Measurements from ENCODE around the gene CCDC190. TPM values are rescaled to one million over a fixed set of nuclear protein-coding genes. Genes with fewer than 3 reads are reported as not detected.

Gene CCDC190
- polyA plus RNA-seq, 1 of the 3 experiments (the other 2 are of a cell fraction), result 0.21 TPM

- TF ChIP-seq, protein P1, sequence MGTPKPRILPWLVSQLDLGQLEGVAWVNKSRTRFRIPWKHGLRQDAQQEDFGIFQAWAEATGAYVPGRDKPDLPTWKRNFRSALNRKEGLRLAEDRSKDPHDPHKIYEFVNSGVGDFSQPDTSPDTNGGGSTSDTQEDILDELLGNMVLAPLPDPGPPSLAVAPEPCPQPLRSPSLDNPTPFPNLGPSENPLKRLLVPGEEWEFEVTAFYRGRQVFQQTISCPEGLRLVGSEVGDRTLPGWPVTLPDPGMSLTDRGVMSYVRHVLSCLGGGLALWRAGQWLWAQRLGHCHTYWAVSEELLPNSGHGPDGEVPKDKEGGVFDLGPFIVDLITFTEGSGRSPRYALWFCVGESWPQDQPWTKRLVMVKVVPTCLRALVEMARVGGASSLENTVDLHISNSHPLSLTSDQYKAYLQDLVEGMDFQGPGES (IDR thresholded peaks at IDR 0.05; ENCODE audit: low read depth, low read length), result no peak
- TF ChIP-seq MAX (IDR thresholded peaks at IDR 0.05; ENCODE audit: low read depth), result no peak
- no peak for TF ChIP-seq EZH2phosphoT487 (IDR thresholded peaks at IDR 0.05; ENCODE audit: borderline replicate concordance, low read depth)
- peak; percentile 87 for TF ChIP-seq CHD2 (IDR thresholded peaks at IDR 0.05; ENCODE audit: low read length, partially characterized antibody)
- no peak for TF ChIP-seq MEF2A (IDR thresholded peaks at IDR 0.05; ENCODE audit: borderline replicate concordance, low read depth)
- peak; percentile 21; the same call in 1 of the 2 replicates for TF ChIP-seq NFIC (IDR thresholded peaks at IDR 0.05; ENCODE audit: borderline replicate concordance)
- TF ChIP-seq TAF1 (IDR thresholded peaks at IDR 0.05; ENCODE audit: borderline replicate concordance, low read depth, low read length), result no peak
- no peak for TF ChIP-seq USF2 (IDR thresholded peaks at IDR 0.05; ENCODE audit: borderline replicate concordance, low read depth, low read length)
- TF ChIP-seq FOXM1 (IDR thresholded peaks at IDR 0.05; ENCODE audit: low read depth), result no peak
- TF ChIP-seq CTCF (IDR thresholded peaks at IDR 0.05), result no peak
- TF ChIP-seq SIN3A (IDR thresholded peaks at IDR 0.05; ENCODE audit: borderline replicate concordance, low read depth, low read length), result no peak
- TF ChIP-seq SMC3 (IDR thresholded peaks at IDR 0.05; ENCODE audit: low read depth, low read length), result peak; percentile 13; the same call in 1 of the 2 replicates
- no peak for TF ChIP-seq USF1 (IDR thresholded peaks at IDR 0.05; ENCODE audit: borderline replicate concordance, low read depth)
- TF ChIP-seq ZBTB33 (IDR thresholded peaks at IDR 0.05; ENCODE audit: borderline replicate concordance, low read depth), result no peak
- no peak for TF ChIP-seq NRF1 (IDR thresholded peaks at IDR 0.05; ENCODE audit: low read depth, low read length)
- TF ChIP-seq PBX3 (IDR thresholded peaks at IDR 0.05), result peak; percentile 40; the same call in 1 of the 2 replicates
- peak; percentile 51 to 100; a peak in 3 of 4 replicates for TF ChIP-seq EP300 (IDR thresholded peaks at IDR 0.05; ENCODE audit: borderline replicate concordance in 1 of 2, low read depth in 1 of 2, low read length in 1 of 2)
- no peak for TF ChIP-seq YY1 (IDR thresholded peaks at IDR 0.05; ENCODE audit: low read depth)
- peak; percentile 87; the same call in 1 of the 2 replicates for TF ChIP-seq TEAD4 (IDR thresholded peaks at IDR 0.05; ENCODE audit: borderline replicate concordance, insufficient read depth)
- no peak for TF ChIP-seq GABPA (IDR thresholded peaks at IDR 0.05; ENCODE audit: low read depth)
- peak; percentile 98 for TF ChIP-seq GATA2 (CRISPR knock-in tag; IDR thresholded peaks at IDR 0.05)
Measured at GRCh38 chr1:162889989-162890388, 29.0 kb upstream of the CCDC190 start (continued).

All from SK-N-SH (cell line).